ENCODE data around the gene DCX.

Gene DCX

GRCh38 chrX:111336141-111336540 is 75.9 kb downstream of the DCX start:
- Histone ChIP-seq H3K9me3 (no peaks in the 10 kb centered on the region), H3K4me1 (ENCODE audit: control insufficient read depth in 1 of 2, insufficient read depth in 1 of 2, low read depth in 1 of 2, low read length in 1 of 2) (no peaks in the 10 kb centered on the region), H3K36me3 (no peaks in the 10 kb centered on the region), H3K4me3 (ENCODE audit: low read depth in 1 of 2, low read length in 1 of 2) (no peak overlapping the region), H3K27ac (no peak overlapping the region), H3K27me3 (no peaks in the 10 kb centered on the region)
- TF ChIP-seq CTCF (IDR thresholded peaks at IDR 0.05) = no peak

- Histone ChIP-seq H3K4me3 (ENCODE audit: low read depth in 1 of 2, low read length in 1 of 2) (no peak overlapping the region), H3K27me3 (no peaks in the 10 kb centered on the region), H3K4me1 (ENCODE audit: control insufficient read depth in 1 of 2, insufficient read depth in 1 of 2, low read depth in 1 of 2, low read length in 1 of 2) (no peaks in the 10 kb centered on the region), H3K27ac (no peak overlapping the region), H3K9me3 (no peaks in the 10 kb centered on the region), H3K36me3 (no peaks in the 10 kb centered on the region)
- TF ChIP-seq CTCF (IDR thresholded peaks at IDR 0.05) = no peak
Observed at GRCh38 chrX:111329370-111329769, 82.6 kb downstream of the DCX start.

GRCh38 chrX:111328858-111329257 is 83.1 kb downstream of the DCX start:
- Histone ChIP-seq H3K9me3 (no peaks in the 10 kb centered on the region), H3K27me3 (no peaks in the 10 kb centered on the region), H3K4me3 (ENCODE audit: low read depth in 1 of 2, low read length in 1 of 2) (no peak overlapping the region), H3K36me3 (no peaks in the 10 kb centered on the region), H3K4me1 (ENCODE audit: control insufficient read depth in 1 of 2, insufficient read depth in 1 of 2, low read depth in 1 of 2, low read length in 1 of 2) (no peaks in the 10 kb centered on the region), H3K27ac (no peak overlapping the region)
- TF ChIP-seq CTCF (IDR thresholded peaks at IDR 0.05) = no peak

- no peaks in the 10 kb centered on the region for H3K4me1 ChIP-seq (ENCODE audit: control insufficient read depth in 1 of 2, insufficient read depth in 1 of 2, low read depth in 1 of 2, low read length in 1 of 2)
- H3K9me3 ChIP-seq = no peaks in the 10 kb centered on the region
- TF ChIP-seq CTCF (IDR thresholded peaks at IDR 0.05) = no peak
- H3K27me3 ChIP-seq = no peaks in the 10 kb centered on the region
- H3K36me3 ChIP-seq = no peaks in the 10 kb centered on the region
- no peak overlapping the region for H3K27ac ChIP-seq
- no peak overlapping the region for H3K4me3 ChIP-seq (ENCODE audit: low read depth in 1 of 2, low read length in 1 of 2)
Observed at GRCh38 chrX:111322231-111322855, 89.6 kb downstream of the DCX start.

- no peaks in the 10 kb centered on the region for H3K27me3 ChIP-seq
- H3K4me1 ChIP-seq (ENCODE audit: control insufficient read depth in 1 of 2, insufficient read depth in 1 of 2, low read depth in 1 of 2, low read length in 1 of 2) = no peaks in the 10 kb centered on the region
- TF ChIP-seq CTCF (IDR thresholded peaks at IDR 0.05) = no peak
- H3K9me3 ChIP-seq = no peaks in the 10 kb centered on the region
- H3K36me3 ChIP-seq = no peaks in the 10 kb centered on the region
- H3K4me3 ChIP-seq (ENCODE audit: low read depth in 1 of 2, low read length in 1 of 2) = no peak overlapping the region
- no peak overlapping the region for H3K27ac ChIP-seq
Observed at GRCh38 chrX:111319451-111319850, 92.5 kb downstream of the DCX start.

GRCh38 chrX:111318901-111319300 is 93.1 kb downstream of the DCX start:
- no peak overlapping the region for H3K27ac ChIP-seq
- H3K4me1 ChIP-seq (ENCODE audit: control insufficient read depth in 1 of 2, insufficient read depth in 1 of 2, low read depth in 1 of 2, low read length in 1 of 2) = no peaks in the 10 kb centered on the region
- H3K27me3 ChIP-seq = no peaks in the 10 kb centered on the region
- H3K36me3 ChIP-seq = no peaks in the 10 kb centered on the region
- TF ChIP-seq CTCF (IDR thresholded peaks at IDR 0.05) = no peak
- no peak overlapping the region for H3K4me3 ChIP-seq (ENCODE audit: low read depth in 1 of 2, low read length in 1 of 2)
- H3K9me3 ChIP-seq = no peaks in the 10 kb centered on the region
